ENCODE measurements around the gene ACADVL.
A peak's percentile ranks its signal among the peaks of the same experiment; 100 is the strongest.
"Not testable (repeated sequence)": the region's sequence is repeated elsewhere in the genome, so short reads cannot be mapped to it uniquely, and the experiment has no call there.

Gene ACADVL

DNA sequence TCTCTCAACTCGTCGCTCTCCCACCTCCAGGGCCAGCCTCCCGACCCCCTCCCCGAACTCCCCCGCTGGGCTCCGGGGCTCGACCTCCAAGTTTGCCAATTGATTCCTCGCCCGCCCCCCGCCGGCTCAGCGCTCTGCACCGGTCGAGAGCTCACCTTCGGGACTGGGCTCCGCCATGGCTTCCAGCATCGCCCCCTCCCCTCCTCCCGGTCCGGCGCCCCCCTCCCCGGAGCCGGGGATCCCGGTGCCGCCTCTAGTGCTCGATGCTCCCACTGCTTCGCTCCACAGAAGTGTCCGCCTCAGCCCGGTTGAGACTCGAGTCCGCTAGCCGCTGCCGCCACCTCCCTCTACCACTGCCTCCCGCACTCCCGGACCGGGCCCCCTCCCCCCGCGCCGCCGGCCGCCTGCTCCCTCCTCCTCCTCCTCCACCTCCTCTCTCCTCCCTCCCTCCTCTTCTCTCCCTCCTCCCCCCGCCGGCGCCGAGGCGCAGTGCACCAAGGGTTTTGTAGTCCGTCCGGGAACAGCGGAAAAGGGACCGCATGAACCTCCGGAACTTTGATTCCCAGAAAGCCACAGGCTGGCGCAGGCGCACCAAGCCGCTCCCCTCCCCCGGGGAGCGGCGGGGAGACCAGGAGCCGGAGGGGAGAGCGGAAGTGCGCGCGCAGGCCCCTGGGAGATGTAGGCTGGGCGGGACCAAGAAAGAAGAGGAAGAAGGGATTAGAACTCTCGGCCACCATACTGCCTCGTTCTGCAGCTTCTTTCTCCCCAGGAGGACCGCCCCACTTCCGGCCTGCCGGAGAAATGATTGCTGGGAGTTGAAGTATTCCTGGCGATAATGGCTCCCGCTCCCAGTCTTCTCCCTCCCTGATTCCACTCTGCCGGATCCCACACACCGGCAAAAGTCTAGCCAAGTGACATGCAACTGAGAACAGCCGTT is 19.6 kb downstream of the ACADVL start, which contains the start of gene PHF23:
Gene PHF23 (minus strand): TSS at position 367 of the 937 bp plus-strand sequence. CDS start 178 bp downstream, at position 189.
- peak; percentile 98 for DNase-seq (ENCODE audit: low spot score)
- H3K9me3 Mint-ChIP-seq, result no peaks in the 10 kb centered on the region
- H3K27ac Mint-ChIP-seq, result peak within 1 kb of the TSS; percentile 96
- peaks cover 49% of the 10 kb centered on the region for H3K4me1 Mint-ChIP-seq (ENCODE audit: low read depth)
- peaks cover 63% of the 10 kb centered on the region for H3K36me3 Mint-ChIP-seq (ENCODE audit: low read depth)
- peak within 1 kb of the TSS; percentile 95 for H3K4me3 Mint-ChIP-seq
- H3K27me3 Mint-ChIP-seq (ENCODE audit: low read depth), result no peaks in the 10 kb centered on the region

DNA sequence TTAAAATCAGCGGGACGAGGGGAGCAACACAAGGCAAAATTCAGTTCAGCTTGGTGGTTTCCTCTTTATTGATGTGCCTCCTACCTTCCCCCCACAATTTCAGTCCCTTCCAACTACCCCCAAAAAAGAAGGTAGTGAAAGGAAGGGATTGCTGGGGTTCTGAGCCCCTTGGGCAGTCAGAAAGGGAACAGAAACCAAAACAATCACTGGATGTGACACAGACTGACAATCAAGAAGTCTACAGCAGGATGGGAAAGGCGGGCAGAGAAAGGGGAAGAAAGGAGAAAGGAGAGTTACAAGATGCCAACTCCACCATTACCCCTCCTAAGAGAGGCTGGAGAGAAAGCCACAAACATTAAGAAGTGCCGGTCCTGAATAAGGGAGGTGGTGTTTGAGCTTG is 20.6 kb downstream of the ACADVL start:
- Mint-ChIP-seq H3K27me3 (ENCODE audit: low read depth) (no peaks in the 10 kb centered on the region), H3K4me3 (peak overlapping the region; percentile 95), H3K27ac (peak overlapping the region; percentile 95), H3K4me1 (ENCODE audit: low read depth) (peaks cover 43% of the 10 kb centered on the region), H3K9me3 (no peaks in the 10 kb centered on the region), H3K36me3 (ENCODE audit: low read depth) (peaks cover 58% of the 10 kb centered on the region)
- DNase-seq (ENCODE audit: low spot score), result no peak

DNA sequence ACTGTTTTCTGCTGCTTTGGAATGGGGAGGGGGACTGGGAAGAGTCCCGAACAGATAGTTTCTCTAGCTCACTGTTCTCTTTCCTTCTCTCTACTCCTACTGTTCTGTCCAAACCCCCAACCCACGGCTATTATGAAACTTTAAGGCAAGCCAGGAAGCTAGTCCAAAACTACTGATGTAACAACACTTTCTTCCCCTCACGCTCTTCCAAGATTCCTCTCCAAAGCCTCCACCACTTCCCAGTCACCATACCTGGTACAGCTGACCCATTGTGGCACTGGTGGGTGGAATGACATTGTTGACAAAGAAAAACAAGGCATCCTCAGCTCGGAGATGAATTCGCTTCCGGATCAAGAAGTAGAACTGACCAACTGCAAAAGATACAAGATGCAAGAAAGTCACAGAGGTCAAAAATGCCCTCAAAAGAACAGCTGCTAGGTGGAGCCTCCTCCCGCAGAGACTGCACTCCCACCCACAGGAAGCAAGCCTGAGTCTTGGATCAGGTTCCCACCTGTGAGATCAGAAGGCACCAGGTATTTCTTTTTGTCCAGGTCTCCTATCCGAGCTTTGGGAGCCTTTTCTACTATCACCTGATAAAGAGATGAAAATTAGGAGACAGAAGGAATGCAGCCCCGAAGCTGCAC is 21.5 kb downstream of the ACADVL start:
- Mint-ChIP-seq H3K36me3 (ENCODE audit: low read depth) (peaks cover 56% of the 10 kb centered on the region), H3K9me3 (no peaks in the 10 kb centered on the region), H3K27ac (peak overlapping the region; percentile 95), H3K27me3 (ENCODE audit: low read depth) (no peaks in the 10 kb centered on the region), H3K4me1 (ENCODE audit: low read depth) (peaks cover 38% of the 10 kb centered on the region), H3K4me3 (peak overlapping the region; percentile 95)
- DNase-seq (ENCODE audit: low spot score), result no peak

GRCh38 chr17:7241783-7242716 is 22.3 kb downstream of the ACADVL start, which contains the start of gene GABARAP:
GABARAP (minus strand) TSS chr17:7242449; CDS start chr17:7242330, 119 bp downstream.
- Mint-ChIP-seq H3K27ac (peak within 1 kb of the TSS; percentile 95), H3K36me3 (ENCODE audit: low read depth) (peaks cover 57% of the 10 kb centered on the region), H3K27me3 (ENCODE audit: low read depth) (no peaks in the 10 kb centered on the region), H3K9me3 (no peaks in the 10 kb centered on the region), H3K4me3 (peak within 1 kb of the TSS; percentile 95), H3K4me1 (ENCODE audit: low read depth) (peaks cover 34% of the 10 kb centered on the region)
- peak; percentile 86 for DNase-seq (ENCODE audit: low spot score)

DNA sequence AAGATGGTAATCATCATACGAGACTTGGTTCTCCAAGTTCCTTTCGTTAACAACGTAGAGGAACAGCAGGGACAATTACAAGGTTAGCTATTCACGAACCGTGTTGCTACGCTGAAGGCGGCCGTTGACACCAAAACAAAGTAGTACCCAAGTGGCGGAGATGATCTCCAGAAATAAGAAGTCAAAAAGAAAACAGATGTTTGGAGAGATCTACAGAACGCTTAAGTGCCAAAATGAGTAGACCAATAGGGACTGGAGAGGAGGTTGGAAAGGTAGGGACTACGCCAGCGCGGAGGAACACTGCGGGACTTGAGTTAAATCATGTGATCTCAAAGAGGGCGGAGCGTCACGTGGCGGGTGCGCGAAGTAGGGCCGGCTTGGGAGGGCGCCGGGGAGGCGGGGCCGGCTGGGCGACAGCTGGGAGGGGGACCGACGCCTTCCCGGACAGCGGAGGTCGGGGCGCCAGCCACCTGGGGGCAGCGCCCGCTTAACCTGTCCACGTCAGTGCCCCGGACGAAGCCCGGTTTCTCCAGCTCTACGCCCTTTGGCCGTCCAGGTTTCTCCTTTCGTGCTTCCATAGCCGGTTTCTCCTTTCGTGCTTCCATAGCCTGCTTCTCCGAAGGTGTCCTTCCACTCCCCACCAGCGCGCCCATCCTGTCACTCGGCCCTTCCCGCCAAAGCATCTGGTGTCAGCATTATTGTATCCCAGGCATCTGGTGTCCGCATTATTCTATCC is 23.1 kb downstream of the ACADVL start:
- Mint-ChIP-seq H3K27ac (peak overlapping the region; percentile 95), H3K4me3 (peak overlapping the region; percentile 95), H3K4me1 (ENCODE audit: low read depth) (peaks cover 31% of the 10 kb centered on the region), H3K36me3 (ENCODE audit: low read depth) (peaks cover 51% of the 10 kb centered on the region), H3K27me3 (ENCODE audit: low read depth) (no peaks in the 10 kb centered on the region), H3K9me3 (no peaks in the 10 kb centered on the region)
- DNase-seq (ENCODE audit: low spot score), result peak; percentile 90

GRCh38 chr17:7243453-7243729 is 23.7 kb downstream of the ACADVL start:
- Mint-ChIP-seq H3K9me3 (no peaks in the 10 kb centered on the region), H3K4me1 (ENCODE audit: low read depth) (peaks cover 31% of the 10 kb centered on the region), H3K27me3 (ENCODE audit: low read depth) (no peaks in the 10 kb centered on the region), H3K27ac (peak overlapping the region; percentile 84), H3K4me3 (peak overlapping the region; percentile 95), H3K36me3 (ENCODE audit: low read depth) (peaks cover 51% of the 10 kb centered on the region)
- no peak for DNase-seq (ENCODE audit: low spot score)

GRCh38 chr17:7243838-7244237 is 24.1 kb downstream of the ACADVL start:
- DNase-seq (ENCODE audit: low spot score); H3K27me3 Mint-ChIP-seq (ENCODE audit: low read depth); H3K9me3 Mint-ChIP-seq; H3K27ac Mint-ChIP-seq: not testable (repeated sequence)
- H3K36me3 Mint-ChIP-seq (ENCODE audit: low read depth), result peaks cover 54% of the 10 kb centered on the region
- peaks cover 36% of the 10 kb centered on the region for H3K4me1 Mint-ChIP-seq (ENCODE audit: low read depth)
- H3K4me3 Mint-ChIP-seq, result peak overlapping the region; percentile 95

GRCh38 chr17:7246779-7247178 is 27.0 kb downstream of the ACADVL start:
- Mint-ChIP-seq H3K27ac (peak overlapping the region; percentile 11), H3K4me1 (ENCODE audit: low read depth) (peaks cover 29% of the 10 kb centered on the region), H3K4me3 (no peak overlapping the region), H3K27me3 (ENCODE audit: low read depth) (no peaks in the 10 kb centered on the region), H3K9me3 (no peaks in the 10 kb centered on the region), H3K36me3 (ENCODE audit: low read depth) (peaks cover 42% of the 10 kb centered on the region)
- DNase-seq (ENCODE audit: low spot score), result no peak

GRCh38 chr17:7248796-7249195 is 29.1 kb downstream of the ACADVL start:
- DNase-seq (ENCODE audit: low spot score), result no peak
- Mint-ChIP-seq H3K9me3 (no peaks in the 10 kb centered on the region), H3K36me3 (ENCODE audit: low read depth) (peaks cover 42% of the 10 kb centered on the region), H3K27ac (no peak overlapping the region), H3K4me1 (ENCODE audit: low read depth) (peaks cover 26% of the 10 kb centered on the region), H3K4me3 (peak overlapping the region; percentile 96), H3K27me3 (ENCODE audit: low read depth) (no peaks in the 10 kb centered on the region)

GRCh38 chr17:7249214-7249613 is 29.5 kb downstream of the ACADVL start:
- no peak for DNase-seq (ENCODE audit: low spot score)
- H3K9me3 Mint-ChIP-seq, result no peaks in the 10 kb centered on the region
- H3K4me1 Mint-ChIP-seq (ENCODE audit: low read depth), result peaks cover 28% of the 10 kb centered on the region
- peak overlapping the region; percentile 96 for H3K4me3 Mint-ChIP-seq
- H3K36me3 Mint-ChIP-seq (ENCODE audit: low read depth), result peaks cover 42% of the 10 kb centered on the region
- peak overlapping the region; percentile 21 for H3K27ac Mint-ChIP-seq
- no peaks in the 10 kb centered on the region for H3K27me3 Mint-ChIP-seq (ENCODE audit: low read depth)

DNA sequence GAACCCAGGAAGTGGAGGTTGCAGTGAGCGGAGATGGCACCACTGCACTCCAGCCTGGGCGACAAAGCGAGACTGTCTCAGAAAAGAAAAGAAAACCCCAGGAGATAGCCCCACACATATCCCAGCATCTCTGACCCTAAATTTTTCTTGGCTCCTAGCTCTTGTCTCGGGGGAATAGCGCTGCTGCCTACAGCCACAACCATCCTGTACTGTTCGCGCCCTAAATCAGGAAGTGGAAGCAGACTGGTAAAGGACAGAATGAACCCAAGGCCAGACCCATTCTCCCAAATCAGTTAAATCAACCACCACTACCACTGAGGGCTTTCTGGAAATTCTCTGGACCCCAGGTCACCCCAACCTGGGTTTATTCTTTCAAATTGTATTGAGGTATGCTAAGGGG is 30.1 kb downstream of the ACADVL start:
- Mint-ChIP-seq H3K36me3 (ENCODE audit: low read depth) (peaks cover 41% of the 10 kb centered on the region), H3K4me3 (peak overlapping the region; percentile 96), H3K27ac (peak overlapping the region; percentile 92), H3K9me3 (no peaks in the 10 kb centered on the region), H3K4me1 (ENCODE audit: low read depth) (peaks cover 30% of the 10 kb centered on the region), H3K27me3 (ENCODE audit: low read depth) (no peaks in the 10 kb centered on the region)
- DNase-seq (ENCODE audit: low spot score), result no peak

DNA sequence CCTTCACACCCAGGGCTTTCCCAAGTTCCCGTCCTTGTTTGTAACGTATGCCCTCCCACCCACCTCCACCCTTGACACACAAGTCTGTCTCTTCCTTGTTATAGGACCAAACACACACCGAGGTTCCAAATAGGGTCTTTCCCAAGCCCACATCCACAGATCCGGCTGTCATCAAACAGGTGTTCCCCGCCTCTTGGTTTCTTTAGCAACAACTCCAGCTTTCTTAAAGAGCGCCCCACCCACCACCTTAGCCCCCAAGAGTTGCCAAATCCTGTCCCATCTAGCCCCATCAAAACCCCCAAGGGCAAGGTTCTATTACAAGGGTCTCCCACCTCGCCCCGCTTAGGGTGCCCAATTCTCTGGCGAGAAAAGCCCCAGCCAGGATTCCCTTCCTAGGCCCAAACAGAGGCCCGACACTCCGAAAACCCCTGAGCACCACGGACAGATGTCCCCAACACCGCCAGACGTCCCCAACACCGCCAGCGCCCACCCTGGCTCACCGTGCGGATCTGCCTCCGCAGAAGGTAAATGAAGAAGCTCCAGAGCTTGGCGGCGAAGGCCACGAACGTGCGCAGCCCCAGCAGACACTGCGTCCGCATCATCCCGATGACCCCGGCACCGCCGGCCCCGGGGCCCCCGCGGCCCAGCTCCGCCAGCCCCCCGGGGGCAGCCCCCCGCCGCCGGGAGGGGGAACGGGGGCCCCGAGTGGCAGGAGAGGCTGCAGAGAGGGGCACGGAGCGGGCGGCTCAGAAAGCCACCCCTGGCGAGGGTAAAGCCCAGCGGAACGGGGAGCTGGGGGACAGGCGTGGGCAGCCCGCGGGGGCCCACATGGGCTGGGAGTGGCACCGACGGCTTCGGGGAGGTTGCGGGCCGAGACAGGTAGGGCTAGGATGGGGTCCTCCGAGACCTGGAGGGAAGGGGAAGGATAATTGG is 31.2 kb downstream of the ACADVL start:
- H3K27me3 Mint-ChIP-seq (ENCODE audit: low read depth), result no peaks in the 10 kb centered on the region
- no peak for DNase-seq (ENCODE audit: low spot score)
- peak overlapping the region; percentile 100 for H3K27ac Mint-ChIP-seq
- H3K9me3 Mint-ChIP-seq, result no peaks in the 10 kb centered on the region
- peaks cover 40% of the 10 kb centered on the region for H3K36me3 Mint-ChIP-seq (ENCODE audit: low read depth)
- peak overlapping the region; percentile 99 for H3K4me3 Mint-ChIP-seq
- peaks cover 30% of the 10 kb centered on the region for H3K4me1 Mint-ChIP-seq (ENCODE audit: low read depth)

Data from T-helper 2 cell treated with Interferon-gamma antibody and Interleukin-4, amounts not matched to agents 5 μg/mL and 100 μg/mL, for 36 hours (primary cell).